GM19025 (cell line): ENCODE measurements around the gene TMEM236.
A peak's percentile ranks its signal among the peaks of the same experiment; 100 is the strongest.

ENCODE experiments used
- ATAC-seq: cut with Tn5 transposase; IDR thresholded peaks from one replicate; pipeline ENCODE4 v1.9.1; 2021; ENCODE audit warnings: mild to moderate bottlenecking, low read depth, moderate library complexity; ENCODE audit not compliant: unreplicated experiment

The TMEM236 gene

GRCh38 chr10:17783751-17784150 lies 31.8 kb downstream of the TMEM236 start:
- ATAC-seq = no peak

- no peak for ATAC-seq
Measured at GRCh38 chr10:17784688-17785087, 32.7 kb downstream of the TMEM236 start.

- no peak for ATAC-seq
Measured at GRCh38 chr10:17785276-17785930, 33.4 kb downstream of the TMEM236 start.

GRCh38 chr10:17787087-17787961 lies 35.3 kb downstream of the TMEM236 start:
- ATAC-seq = no peak

- no peak for ATAC-seq
Measured at GRCh38 chr10:17788646-17789045, 36.6 kb downstream of the TMEM236 start.

- no peak for ATAC-seq
Measured at GRCh38 chr10:17789396-17789795, 37.4 kb downstream of the TMEM236 start.

- no peak for ATAC-seq
Measured at GRCh38 chr10:17790651-17791050, 38.6 kb downstream of the TMEM236 start.

GRCh38 chr10:17792991-17793390 lies 41.0 kb downstream of the TMEM236 start:
- no peak for ATAC-seq

GRCh38 chr10:17793823-17794644 lies 42.0 kb downstream of the TMEM236 start:
- no peak for ATAC-seq

GRCh38 chr10:17795083-17795482 lies 43.1 kb downstream of the TMEM236 start:
- no peak for ATAC-seq

- ATAC-seq = no peak
Measured at GRCh38 chr10:17795813-17796594, 44.0 kb downstream of the TMEM236 start.

- ATAC-seq = no peak
Measured at GRCh38 chr10:17801507-17801906, 49.5 kb downstream of the TMEM236 start.

GRCh38 chr10:17802350-17802749 lies 50.3 kb downstream of the TMEM236 start:
- no peak for ATAC-seq

GRCh38 chr10:17802976-17803375 lies 51.0 kb downstream of the TMEM236 start:
- ATAC-seq = no peak

- no peak for ATAC-seq
Measured at GRCh38 chr10:17805330-17805729, 53.3 kb downstream of the TMEM236 start.

- peak; percentile 74 for ATAC-seq
Measured at GRCh38 chr10:17805921-17806577, 54.0 kb downstream of the TMEM236 start.

GRCh38 chr10:17808971-17809841 lies 57.2 kb downstream of the TMEM236 start, which contains the start of gene MRC1:
TSS of gene MRC1 (plus strand) at chr10:17809348. CDS start at chr10:17809466, 118 bp downstream.
- ATAC-seq = no peak

- ATAC-seq = no peak
Measured at GRCh38 chr10:17811146-17811865, 59.3 kb downstream of the TMEM236 start.
